ENCODE data around the gene SOX30.
"Not testable (repeated sequence)": the region's sequence is repeated elsewhere in the genome, so short reads cannot be mapped to it uniquely, and the experiment has no call there.

DNA sequence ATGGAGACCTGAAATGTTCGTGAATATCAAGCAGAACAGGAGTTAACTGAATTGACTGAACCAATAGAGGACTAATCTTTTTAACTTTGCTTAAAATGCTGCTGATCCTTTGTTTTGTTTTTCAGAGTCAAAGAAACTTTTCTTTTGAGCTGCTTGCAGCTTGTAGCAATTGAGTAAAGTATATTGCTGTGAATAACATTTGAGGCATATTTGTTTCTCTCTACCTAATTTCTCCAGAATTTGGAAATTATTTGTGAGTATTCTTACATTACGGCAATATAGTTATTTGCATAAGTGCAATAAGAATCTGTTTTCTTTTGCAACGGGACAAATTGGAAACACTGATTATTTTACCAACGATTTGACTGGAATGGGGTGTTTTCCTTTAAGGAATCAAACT, 46.4 kb upstream of the SOX30 start:
- TF ChIP-seq POLR2A, CTCF (IDR thresholded peaks at IDR 0.05): not testable (repeated sequence)

Measured in adrenal gland (tissue), 5 donors.